Liver (tissue), 3 donors: ENCODE data around the gene TTC38.

ENCODE experiments used
- EGR1 ChIP-seq, 2 donors: IDR thresholded peaks; 2 replicates each; pipeline ENCODE4 v1.6.1; 2016 to 2018; ENCODE audit warnings: antibody characterized with exemption in 2 of 2, low read depth in 2 of 2
- FOXA1 ChIP-seq: IDR thresholded peaks from 2 replicates; pipeline ENCODE4 v1.6.1; 2016; ENCODE audit warnings: antibody characterized with exemption
- YY1 ChIP-seq: IDR thresholded peaks from 2 replicates; pipeline ENCODE4 v1.6.1; 2016; ENCODE audit warnings: antibody characterized with exemption, mild to moderate bottlenecking
- TF ChIP-seq, protein P1 (sequence below): IDR thresholded peaks from 2 replicates; pipeline ENCODE4 v1.6.1; 2016; ENCODE audit warnings: antibody characterized with exemption, mild to moderate bottlenecking
- TF ChIP-seq, protein P2 (sequence below): fragments of 150-350 bp; IDR thresholded peaks from 2 replicates; pipeline ENCODE4 v1.5.1; 2017; ENCODE audit warnings: improper control_type of control experiment, low read depth, low read length; ENCODE audit not compliant: missing input control
- donor health status: healthy.
- donor health status: healthy.

DNA sequence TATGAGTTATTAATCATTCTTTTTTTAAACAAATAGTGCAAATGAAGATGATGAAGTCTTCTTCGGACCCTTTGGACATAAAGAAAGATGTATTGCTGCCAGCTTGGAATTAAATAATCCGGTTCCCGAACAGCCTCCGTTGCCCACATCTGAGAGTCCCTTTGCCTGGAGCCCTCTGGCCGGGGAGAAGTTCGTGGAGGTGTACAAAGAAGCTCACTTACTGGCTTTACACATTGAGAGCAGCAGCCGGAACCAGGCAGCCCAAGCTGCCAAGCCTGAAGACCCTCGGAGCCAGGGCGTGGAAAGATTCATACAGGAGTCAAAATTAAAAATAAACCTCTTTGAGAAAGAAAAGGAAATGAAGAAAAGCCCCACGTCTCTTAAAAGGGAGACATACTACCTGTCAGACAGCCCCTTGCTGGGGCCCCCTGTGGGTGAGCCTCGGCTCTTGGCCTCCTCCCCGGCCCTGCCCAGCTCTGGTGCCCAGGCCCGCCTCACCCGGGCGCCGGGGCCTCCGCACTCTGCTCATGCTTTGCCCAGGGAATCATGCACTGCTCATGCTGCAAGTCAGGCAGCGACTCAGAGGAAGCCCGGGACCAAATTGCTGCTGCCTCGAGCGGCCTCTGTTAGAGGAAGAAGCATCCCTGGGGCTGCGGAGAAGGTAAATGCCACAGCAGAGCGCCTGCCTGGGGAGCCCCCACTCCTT lies 40.6 kb downstream of the TTC38 start:
- no peak for TF ChIP-seq FOXA1
- TF ChIP-seq, protein P1, sequence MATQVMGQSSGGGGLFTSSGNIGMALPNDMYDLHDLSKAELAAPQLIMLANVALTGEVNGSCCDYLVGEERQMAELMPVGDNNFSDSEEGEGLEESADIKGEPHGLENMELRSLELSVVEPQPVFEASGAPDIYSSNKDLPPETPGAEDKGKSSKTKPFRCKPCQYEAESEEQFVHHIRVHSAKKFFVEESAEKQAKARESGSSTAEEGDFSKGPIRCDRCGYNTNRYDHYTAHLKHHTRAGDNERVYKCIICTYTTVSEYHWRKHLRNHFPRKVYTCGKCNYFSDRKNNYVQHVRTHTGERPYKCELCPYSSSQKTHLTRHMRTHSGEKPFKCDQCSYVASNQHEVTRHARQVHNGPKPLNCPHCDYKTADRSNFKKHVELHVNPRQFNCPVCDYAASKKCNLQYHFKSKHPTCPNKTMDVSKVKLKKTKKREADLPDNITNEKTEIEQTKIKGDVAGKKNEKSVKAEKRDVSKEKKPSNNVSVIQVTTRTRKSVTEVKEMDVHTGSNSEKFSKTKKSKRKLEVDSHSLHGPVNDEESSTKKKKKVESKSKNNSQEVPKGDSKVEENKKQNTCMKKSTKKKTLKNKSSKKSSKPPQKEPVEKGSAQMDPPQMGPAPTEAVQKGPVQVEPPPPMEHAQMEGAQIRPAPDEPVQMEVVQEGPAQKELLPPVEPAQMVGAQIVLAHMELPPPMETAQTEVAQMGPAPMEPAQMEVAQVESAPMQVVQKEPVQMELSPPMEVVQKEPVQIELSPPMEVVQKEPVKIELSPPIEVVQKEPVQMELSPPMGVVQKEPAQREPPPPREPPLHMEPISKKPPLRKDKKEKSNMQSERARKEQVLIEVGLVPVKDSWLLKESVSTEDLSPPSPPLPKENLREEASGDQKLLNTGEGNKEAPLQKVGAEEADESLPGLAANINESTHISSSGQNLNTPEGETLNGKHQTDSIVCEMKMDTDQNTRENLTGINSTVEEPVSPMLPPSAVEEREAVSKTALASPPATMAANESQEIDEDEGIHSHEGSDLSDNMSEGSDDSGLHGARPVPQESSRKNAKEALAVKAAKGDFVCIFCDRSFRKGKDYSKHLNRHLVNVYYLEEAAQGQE: no peak
- TF ChIP-seq, protein P2, sequence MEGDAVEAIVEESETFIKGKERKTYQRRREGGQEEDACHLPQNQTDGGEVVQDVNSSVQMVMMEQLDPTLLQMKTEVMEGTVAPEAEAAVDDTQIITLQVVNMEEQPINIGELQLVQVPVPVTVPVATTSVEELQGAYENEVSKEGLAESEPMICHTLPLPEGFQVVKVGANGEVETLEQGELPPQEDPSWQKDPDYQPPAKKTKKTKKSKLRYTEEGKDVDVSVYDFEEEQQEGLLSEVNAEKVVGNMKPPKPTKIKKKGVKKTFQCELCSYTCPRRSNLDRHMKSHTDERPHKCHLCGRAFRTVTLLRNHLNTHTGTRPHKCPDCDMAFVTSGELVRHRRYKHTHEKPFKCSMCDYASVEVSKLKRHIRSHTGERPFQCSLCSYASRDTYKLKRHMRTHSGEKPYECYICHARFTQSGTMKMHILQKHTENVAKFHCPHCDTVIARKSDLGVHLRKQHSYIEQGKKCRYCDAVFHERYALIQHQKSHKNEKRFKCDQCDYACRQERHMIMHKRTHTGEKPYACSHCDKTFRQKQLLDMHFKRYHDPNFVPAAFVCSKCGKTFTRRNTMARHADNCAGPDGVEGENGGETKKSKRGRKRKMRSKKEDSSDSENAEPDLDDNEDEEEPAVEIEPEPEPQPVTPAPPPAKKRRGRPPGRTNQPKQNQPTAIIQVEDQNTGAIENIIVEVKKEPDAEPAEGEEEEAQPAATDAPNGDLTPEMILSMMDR: no peak
- TF ChIP-seq YY1: no peak
- no peak for TF ChIP-seq EGR1 (IDR thresholded peaks at IDR 0.05; ENCODE audit: low read depth in 2 of 2)
